Right lung (tissue), 5 donors: ENCODE data around the gene KRT14. TPM values are rescaled to one million over a fixed set of nuclear protein-coding genes. Genes with fewer than 3 reads are reported as not detected.
A peak's percentile ranks its signal among the peaks of the same experiment; 100 is the strongest.
"Not testable (repeated sequence)": the region's sequence is repeated elsewhere in the genome, so short reads cannot be mapped to it uniquely, and the experiment has no call there.

ENCODE experiments used
- DNase-seq, 2 donors: peaks; one replicate each; pipeline ENCODE4 v3.0.0-alpha.2; 2013
- polyA plus RNA-seq, 5 donors: library from polyadenylated mRNA; unstranded; fragments of 120-200 nt; gene quantifications; one replicate each; pipeline versions ENCODE4 v1.2.1 to v1.2.3, GENCODE V29; 2013; ENCODE audit warnings: inconsistent platforms in 1 of 5, low replicate concordance in 1 of 5; ENCODE audit not compliant: insufficient read length in 5 of 5, insufficient read depth in 1 of 5

The KRT14 gene
- polyA plus RNA-seq, 5 donors = 0.55 to 2.1 (median 0.87) TPM

- DNase-seq = no peak
Observed at GRCh38 chr17:41547921-41548843, 38.5 kb downstream of the KRT14 start.

GRCh38 chr17:41547378-41547841, 39.3 kb downstream of the KRT14 start:
- DNase-seq = no peak

DNA sequence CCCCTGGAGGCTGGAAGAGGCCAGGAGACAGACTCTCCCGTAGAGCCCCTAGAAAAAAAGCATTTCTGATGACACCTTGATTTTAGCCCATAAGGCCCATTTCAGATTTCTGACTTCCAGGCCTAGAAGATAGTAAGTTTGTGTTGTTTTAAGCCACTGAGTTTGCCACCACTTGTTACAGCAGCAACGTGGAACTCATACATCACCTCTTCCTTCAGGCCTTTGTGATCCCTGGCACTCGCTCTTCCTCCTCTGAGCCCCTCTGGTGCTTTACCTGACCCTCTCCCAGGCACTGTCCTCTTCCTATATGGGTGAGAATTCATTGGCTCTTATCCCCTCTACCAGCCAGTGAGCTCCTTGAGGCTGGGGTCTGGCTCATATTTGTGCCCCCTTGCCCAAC, 39.9 kb downstream of the KRT14 start:
- no peak for DNase-seq

GRCh38 chr17:41545829-41546410, 40.8 kb downstream of the KRT14 start:
- no peak for DNase-seq

- no peak for DNase-seq
Observed at GRCh38 chr17:41544935-41545334, 41.8 kb downstream of the KRT14 start.

DNA sequence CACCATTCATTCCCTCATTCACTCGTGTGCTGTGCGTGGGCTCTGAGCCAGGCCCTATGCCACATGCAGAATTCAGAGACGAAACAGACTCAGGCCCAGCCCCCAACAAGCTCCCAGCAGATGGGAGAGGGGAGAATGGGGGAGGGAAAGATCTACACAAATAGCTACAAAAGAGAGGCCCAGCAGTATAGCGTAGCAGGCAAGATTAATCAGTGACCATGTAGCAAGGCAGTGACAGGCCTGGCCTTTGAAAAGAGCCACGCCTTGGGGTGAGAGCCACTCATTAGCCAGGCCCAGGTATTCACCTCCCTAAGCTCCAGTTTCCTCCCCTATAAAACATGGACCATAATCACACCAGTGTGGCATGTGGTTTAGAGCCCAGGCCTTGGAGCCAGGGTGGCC, 42.2 kb downstream of the KRT14 start:
- DNase-seq = no peak

DNA sequence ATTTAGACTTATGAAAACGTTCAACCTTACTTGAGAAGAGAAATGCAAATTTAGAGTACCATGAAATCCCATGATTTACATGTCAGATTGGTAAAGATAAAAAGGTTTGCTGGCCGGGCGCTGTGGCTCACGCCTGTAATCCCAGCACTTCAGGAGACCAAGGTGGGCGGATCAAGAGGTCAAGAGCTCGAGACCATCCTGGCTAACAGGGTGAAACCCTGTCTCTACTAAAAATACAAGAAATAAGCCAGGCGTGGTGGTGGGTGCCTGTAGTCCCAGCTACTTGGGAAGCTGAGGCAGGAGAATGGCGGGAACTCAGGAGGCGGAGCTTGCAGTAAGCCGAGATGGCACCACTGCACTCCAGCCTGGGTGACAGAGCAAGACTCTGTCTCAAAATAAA, 43.9 kb downstream of the KRT14 start:
- not testable (repeated sequence) for DNase-seq

DNA sequence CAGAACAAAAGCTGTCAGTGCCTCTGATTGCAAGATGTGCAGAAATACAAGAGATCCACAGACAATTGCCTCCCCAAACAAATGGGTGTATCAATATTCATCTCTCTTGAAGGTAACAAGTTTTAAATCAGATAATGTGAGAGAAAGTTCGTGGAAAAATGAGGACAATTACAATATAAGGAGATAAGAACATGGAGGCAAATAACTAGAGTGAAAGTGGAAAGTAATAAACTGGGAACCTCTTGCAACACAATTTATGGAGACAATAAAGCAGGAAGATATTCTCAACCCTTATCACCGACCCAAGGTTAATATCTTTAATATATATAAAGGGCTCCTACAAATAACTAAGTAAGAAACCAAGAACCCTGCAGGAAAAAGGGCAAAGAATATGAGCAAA, 44.3 kb downstream of the KRT14 start:
- DNase-seq = no peak

DNA sequence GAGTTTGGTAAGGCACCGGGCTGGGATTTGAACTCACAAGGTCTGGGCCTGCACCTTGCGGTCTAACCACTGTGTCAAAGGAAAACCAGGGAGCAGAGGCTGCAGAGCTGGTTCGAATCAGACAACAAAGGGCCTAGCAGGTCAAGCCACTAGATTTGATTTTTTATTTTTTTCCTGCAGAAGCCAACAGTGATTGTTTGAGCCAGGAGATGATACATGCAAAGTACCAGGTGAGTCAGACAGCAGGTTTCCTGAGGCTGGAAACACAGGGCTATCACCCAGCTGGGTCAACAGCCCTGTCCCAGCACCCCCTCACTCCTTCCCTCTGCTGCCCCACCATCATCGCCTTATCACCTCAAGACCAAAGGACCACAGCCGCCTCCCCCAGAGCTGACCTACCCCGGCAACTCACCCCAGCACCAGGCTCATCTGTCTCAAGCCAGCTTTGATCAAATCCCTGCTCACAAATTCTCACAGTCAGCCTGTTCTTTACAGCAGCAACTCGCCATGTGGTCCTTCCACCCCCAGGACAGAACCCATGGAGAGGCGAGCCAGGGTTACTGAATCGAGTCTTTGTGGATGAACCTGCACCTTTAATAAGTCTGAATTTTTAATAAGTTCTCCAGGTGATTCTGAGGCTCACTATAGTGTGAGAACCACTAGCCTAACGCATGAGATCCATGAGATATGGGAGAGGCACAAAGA, 45.6 kb downstream of the KRT14 start:
- DNase-seq = no peak

DNA sequence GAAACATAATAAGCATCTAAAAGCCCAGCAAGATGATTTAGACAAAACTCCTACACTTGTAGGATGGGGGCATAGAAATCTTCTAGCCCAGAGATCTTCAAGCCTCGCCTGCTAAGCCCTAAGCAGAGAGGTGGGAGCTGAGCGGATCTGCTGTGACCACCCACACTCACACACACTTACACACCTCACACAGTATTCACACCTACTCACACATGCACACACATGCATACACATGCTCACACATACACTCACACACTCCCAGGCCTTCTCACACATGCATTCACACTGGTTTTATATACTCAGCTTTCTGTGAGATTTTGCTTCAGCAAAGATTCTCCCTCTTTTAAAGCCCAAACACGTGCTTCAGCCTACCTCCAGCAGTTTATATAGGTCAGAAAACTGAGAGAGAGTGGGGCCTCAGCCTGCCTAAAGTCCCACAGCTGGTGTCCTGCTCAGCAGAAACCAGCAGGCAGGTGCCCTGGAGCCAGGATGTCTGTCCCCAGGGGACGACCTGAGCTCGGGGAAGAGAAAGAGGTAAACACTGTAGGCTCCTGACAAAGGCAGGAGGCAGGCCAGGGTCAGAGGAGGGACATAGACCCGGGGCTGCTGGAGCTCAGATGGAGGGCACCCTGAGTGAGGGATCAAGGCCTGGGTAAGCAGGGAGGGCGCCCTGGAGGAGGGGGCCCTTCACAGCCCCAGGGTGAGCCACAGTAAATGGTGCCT, 46.6 kb downstream of the KRT14 start:
- DNase-seq = no peak

- DNase-seq = no peak
Observed at GRCh38 chr17:41539071-41539492, 47.6 kb downstream of the KRT14 start.

DNA sequence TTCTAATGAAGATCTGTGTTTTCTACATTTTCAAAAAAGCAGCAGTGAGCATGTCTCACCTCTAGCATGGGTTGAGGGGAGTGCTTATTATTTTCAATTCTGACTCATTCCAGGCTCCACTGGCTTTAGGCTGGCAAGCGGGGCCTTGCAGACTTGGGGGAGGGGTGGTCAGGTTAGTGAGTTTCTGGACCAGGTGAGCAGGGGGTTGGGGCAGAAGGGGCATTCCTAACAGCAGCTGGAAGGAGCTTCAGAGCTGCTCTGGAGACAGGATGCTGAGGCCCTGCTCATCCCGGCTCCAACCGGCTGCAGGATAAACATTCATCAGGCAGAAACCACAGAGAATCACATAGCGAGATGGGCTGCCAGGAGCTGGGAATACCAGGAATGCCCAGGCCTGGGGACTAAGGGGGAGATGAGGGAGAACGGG, 48.1 kb downstream of the KRT14 start:
- DNase-seq = no peak

GRCh38 chr17:41537990-41538389, 48.7 kb downstream of the KRT14 start:
- DNase-seq = no peak

GRCh38 chr17:41537614-41537954, 49.1 kb downstream of the KRT14 start:
- no peak for DNase-seq

DNA sequence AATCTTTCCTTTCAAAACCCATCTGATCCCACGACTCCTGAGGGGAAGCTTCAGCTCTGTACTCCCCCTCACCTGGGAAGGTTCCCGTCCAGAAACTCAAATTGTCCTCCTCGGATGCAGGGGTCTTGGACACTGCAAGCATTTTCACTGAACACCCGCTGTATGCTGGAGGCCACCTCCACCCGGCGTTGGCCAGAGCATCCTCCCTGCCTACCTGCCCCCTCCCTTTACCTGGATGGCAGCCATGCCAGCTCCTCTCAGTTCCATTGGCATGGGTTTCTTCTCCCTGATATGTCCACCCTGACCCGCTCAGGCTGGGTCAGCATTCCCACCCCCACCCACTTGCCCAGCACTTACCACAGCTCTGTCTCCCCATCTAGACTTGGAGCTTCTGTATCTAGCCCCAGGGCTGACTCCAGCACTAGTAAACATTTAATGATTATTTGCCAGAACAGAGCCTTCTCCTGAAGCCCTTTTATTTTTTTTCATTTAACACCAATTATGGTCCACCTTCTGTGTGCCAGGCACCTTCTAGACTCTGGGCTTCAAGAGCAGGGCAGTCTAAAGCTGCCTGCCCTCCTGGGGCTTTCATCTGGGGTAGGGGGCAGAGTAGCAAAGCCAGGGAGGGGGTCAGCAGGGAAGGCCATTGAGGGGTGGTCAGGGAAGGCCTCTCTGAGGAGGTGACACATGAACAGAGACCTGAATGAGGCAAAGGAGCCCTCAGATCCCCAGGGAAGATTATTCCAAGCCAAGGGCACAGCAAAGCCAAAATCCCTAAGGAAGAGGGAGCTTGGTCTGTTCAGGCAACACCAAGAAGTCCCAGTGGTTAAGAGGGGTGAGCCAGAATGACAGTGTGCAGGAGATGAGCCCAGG, 49.7 kb downstream of the KRT14 start:
- DNase-seq = no peak

GRCh38 chr17:41535764-41536481, 50.8 kb downstream of the KRT14 start:
- peak in 1 of 2 donors; percentile 38 for DNase-seq

- DNase-seq = no peak
Observed at GRCh38 chr17:41534899-41535546, 51.7 kb downstream of the KRT14 start.

DNA sequence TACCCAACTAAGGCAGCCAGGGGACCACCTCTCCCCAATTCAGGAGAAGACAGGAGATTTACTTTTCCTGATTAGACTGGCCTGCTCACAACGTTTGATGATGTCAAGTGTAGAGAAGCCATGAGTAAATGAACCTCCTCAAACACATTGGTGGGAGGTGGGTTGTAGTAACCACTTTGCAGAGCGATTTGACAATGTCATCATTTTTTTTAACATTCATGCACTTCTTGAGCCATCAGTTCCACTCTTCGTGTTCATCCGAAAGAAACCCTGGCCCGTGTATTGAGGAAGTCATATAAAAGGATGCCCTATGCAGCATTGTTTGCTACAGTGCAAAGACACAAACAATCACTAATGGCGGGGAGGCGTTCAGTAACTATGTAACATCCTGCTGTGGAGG, 53.1 kb downstream of the KRT14 start:
- no peak for DNase-seq

DNA sequence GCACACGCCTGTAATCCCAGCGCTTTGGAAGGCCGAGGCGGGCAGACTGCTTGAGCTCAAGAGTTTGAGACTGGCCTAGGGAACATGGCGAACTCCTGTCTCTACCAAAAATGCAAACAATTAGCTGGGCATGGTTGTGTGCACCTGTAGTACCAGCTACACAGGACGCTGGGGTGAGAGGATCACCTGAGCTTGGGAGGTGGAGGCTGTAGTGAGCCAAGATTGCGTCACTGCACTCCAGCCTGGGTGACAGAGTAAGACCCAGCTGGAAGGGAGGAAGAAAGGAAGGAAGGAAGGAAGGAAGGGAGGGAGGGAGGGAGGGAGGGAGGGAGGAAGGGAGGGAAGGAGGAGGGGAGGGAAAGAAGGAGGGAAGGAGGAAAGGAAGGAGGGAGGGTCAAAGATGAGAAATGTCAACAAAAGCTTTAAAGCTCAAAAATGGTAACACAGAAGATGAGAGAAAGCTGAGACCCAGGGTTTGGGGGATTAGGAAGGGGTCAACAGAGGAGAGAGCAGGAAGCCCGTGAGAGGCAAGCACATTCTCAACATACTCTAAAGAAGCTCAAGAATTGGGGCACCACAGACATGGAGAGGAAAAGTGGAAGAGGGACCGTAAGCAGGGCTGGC, 53.6 kb downstream of the KRT14 start:
- no peak for DNase-seq
